ENCODE data around the gene FILIP1.
"Not testable (repeated sequence)": the region's sequence is repeated elsewhere in the genome, so short reads cannot be mapped to it uniquely, and the experiment has no call there.

Gene FILIP1

DNA sequence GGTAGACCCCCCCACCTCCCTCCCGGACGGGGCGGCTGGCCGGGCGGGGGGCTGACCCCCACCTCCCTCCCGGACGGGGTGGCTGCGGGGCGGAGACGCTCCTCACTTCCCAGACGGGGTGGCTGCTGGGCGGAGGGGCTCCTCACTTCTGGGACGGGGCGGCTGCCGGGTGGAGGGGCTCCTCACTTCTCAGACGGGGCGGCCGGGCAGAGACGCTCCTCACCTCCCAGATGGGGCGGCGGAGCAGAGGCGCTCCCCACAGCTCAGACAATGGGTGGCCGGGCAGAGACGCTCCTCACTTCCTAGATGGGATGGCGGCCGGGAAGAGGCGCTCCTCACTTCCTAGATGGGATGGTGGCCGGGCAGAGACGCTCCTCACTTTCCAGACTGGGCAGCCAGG is 51.7 kb downstream of the FILIP1 start:
- not testable (repeated sequence) for H3K4me3 Mint-ChIP-seq, H3K4me1 Mint-ChIP-seq, H3K9me3 Mint-ChIP-seq, H3K27me3 Mint-ChIP-seq, H3K27ac Mint-ChIP-seq, H3K36me3 Mint-ChIP-seq

DNA sequence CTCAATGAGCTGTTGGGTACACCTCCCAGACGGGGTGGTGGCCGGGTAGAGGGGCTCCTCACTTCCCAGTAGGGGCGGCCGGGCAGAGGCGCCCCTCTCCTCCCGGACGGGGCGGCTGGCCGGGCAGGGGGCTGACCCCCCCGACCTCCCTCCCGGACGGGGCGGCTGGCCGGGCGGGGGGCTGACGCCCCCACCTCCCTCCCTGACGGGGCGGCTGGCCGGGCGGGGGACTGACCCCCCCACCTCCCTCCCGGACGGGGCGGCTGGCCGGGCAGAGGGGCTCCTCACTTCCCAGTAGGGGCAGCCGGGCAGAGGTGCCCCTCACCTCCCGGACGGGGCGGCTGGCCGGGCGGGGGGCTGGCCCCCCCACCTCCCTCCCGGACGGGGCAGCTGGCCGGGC is 52.1 kb downstream of the FILIP1 start:
- H3K27ac Mint-ChIP-seq, H3K36me3 Mint-ChIP-seq, H3K27me3 Mint-ChIP-seq, H3K9me3 Mint-ChIP-seq, H3K4me3 Mint-ChIP-seq, H3K4me1 Mint-ChIP-seq: not testable (repeated sequence)

DNA sequence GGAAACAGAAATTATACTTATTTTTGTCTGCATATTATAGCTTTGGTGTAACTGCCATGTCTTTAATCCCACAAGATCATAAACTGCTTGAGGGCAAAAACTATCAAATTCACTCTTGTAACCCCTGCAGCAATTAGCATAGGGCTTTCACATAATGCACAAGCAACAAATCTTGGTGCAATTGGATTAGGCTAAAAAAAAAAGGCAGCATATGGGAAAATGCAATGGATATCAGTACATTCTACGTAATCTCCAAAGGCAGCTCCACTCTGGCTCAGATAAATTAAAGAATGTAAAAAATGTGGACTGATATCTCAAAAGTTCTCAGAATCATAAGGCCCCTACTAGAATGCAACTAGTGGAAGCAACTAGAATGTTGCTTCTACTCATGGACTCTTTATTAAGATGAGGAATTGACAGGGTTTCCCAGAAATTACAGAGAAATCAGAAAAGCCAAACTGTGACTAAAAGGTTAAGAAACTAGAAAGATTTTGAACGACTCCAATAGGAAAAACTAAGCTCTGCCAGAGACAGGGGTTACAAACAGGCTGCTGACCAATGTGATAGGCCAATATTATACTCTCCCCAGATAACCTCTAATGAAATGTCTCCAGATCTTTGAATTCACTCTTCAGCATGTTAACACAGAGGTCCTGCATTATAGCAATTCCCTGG is 55.0 kb downstream of the FILIP1 start:
- Mint-ChIP-seq H3K27me3 (peaks cover 6% of the 10 kb centered on the region), H3K4me3 (no peak overlapping the region), H3K27ac (no peak overlapping the region), H3K9me3 (no peaks in the 10 kb centered on the region), H3K36me3 (no peaks in the 10 kb centered on the region), H3K4me1 (no peaks in the 10 kb centered on the region)

DNA sequence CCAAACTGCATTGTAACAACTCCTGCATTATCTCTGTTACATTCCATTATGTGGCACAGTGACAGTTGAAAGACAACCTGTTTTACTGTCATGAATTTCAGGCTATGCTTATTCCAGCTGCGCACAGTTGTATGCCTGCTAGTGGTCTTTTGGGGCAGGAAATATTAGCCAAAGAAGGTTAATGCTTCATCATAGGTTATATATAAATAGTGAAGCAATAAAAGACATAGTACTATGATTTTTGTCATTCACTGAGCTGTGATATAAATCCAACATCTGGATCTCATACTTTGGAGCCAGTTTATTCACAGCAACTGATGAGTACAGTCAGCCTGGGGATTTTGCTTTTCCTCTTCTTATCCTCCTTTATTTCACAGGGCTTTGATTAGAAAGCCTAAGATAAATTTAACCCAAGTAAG is 55.6 kb downstream of the FILIP1 start:
- H3K9me3 Mint-ChIP-seq = no peaks in the 10 kb centered on the region
- H3K4me3 Mint-ChIP-seq = no peak overlapping the region
- H3K36me3 Mint-ChIP-seq = no peaks in the 10 kb centered on the region
- no peak overlapping the region for H3K27ac Mint-ChIP-seq
- peaks cover 6% of the 10 kb centered on the region for H3K27me3 Mint-ChIP-seq
- H3K4me1 Mint-ChIP-seq = no peaks in the 10 kb centered on the region

DNA sequence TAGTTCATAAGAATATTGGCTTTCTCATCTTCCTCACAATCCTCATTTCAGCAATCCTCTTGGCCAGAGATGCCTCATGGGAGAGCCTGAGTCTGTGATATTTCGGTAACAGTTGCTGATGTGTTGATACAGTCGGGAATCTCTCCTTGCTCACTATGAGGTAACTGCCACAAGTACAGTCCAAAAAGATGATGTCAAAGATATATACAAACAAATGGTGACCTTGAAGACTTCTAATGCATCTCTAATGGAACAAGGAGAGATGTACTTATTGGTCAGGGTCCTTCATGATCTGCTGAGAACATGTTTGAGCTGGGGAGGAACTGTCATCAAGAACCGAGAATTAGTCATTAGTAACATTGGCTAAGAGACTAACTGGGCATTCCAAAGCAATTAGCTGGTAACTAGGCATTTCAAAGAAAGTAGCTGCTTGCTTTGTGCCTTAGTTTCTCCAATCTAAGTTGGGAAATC is 56.1 kb downstream of the FILIP1 start:
- no peaks in the 10 kb centered on the region for H3K9me3 Mint-ChIP-seq
- H3K4me3 Mint-ChIP-seq = no peak overlapping the region
- H3K27ac Mint-ChIP-seq = no peak overlapping the region
- H3K4me1 Mint-ChIP-seq = no peaks in the 10 kb centered on the region
- peaks cover 8% of the 10 kb centered on the region for H3K27me3 Mint-ChIP-seq
- no peaks in the 10 kb centered on the region for H3K36me3 Mint-ChIP-seq

DNA sequence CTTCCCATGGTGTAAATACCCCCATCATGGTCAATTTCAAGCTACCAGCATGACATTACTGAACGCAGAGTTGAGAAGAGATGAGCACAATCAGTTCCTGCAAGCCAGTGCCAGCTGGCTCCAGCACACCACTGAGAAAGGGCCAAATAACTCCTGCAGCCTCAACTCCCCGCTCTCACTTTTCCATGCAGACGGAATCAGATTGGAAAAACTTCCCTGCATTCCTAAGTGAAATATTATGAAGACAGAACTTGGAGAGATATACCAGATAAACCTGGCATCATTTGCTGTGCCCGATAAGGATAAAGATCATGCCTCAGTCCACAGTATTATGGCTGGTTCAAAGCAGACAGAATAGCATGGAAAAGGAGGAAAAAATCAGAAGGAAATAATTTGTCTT is 56.7 kb downstream of the FILIP1 start:
- Mint-ChIP-seq H3K4me3 (no peak overlapping the region), H3K4me1 (no peaks in the 10 kb centered on the region), H3K9me3 (no peaks in the 10 kb centered on the region), H3K27me3 (peaks cover 8% of the 10 kb centered on the region), H3K36me3 (no peaks in the 10 kb centered on the region), H3K27ac (no peak overlapping the region)

DNA sequence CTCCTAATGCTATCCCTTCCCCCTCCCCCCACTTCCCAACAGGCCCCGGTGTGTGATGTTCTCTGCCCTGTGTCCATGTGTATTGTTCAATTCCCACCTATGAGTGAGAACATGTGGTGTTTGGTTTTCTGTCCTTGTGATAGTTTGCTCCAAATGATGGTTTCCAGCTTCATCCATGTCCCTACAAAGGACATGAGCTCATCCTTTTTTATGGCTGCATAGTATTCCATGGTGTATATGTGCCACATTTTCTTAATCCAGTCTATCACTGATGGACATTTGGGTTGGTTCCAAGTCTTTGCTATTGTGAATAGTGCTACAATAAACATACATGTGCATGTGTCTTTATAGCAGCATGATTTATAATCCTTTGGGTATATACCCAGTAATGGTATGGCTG is 60.8 kb downstream of the FILIP1 start:
- H3K36me3 Mint-ChIP-seq, H3K4me1 Mint-ChIP-seq, H3K27ac Mint-ChIP-seq, H3K27me3 Mint-ChIP-seq, H3K9me3 Mint-ChIP-seq, H3K4me3 Mint-ChIP-seq: not testable (repeated sequence)

DNA sequence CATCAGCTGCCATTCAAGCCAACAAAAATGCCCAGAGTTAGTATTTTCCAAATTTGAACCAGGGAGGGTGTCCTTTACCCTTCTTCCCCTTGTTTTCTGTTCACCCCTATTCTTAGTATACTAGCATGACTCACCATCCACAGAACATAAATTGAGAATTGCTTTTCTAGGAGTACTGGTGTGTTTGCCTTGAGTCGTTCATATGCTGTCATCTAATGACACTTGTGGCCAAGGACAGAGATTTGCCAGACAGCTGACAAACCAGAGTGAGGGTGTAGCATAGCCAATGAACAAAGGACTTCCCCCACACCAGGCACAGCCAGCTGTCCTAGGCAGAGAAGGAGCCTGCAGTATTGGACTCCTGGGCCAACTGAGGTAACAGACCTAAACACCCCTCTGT is 62.2 kb downstream of the FILIP1 start:
- peaks cover 8% of the 10 kb centered on the region for H3K27me3 Mint-ChIP-seq
- peaks cover 5% of the 10 kb centered on the region for H3K9me3 Mint-ChIP-seq
- no peak overlapping the region for H3K27ac Mint-ChIP-seq
- peaks cover 2% of the 10 kb centered on the region for H3K36me3 Mint-ChIP-seq
- no peak overlapping the region for H3K4me3 Mint-ChIP-seq
- H3K4me1 Mint-ChIP-seq = no peaks in the 10 kb centered on the region

DNA sequence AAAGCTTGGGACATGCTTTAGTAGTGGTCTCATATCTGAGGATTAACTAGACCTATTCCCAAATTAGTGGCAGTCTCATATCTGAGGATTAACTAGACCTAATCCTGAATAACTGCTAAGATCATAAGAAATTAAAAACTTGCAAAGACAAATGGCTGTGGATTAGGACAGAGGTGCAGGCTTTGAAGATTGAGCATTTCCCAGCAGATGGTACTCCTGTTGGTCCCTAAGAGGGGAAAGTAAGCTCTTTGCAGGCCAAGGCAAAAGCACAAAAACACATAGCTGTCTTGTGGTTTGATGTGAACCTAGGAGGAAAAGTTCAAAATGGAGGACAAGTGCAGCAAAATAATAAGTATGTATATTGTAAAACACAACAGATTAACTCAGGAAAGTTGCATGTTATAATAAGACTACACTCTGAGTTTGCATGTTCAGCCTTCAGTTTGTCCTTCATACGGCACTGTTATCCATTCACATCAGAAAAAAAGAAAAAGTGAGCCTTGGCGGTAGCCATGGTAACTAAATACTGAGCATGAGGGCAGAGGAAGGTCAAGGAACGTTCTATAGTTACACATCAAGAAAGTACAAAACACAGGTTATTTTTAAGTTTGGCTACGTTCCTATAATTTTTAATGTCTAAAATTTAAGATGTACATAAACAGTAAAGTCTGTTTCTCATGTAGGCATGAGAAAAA is 62.8 kb downstream of the FILIP1 start:
- Mint-ChIP-seq H3K27me3 (peaks cover 7% of the 10 kb centered on the region), H3K9me3 (peaks cover 5% of the 10 kb centered on the region), H3K4me3 (no peak overlapping the region), H3K36me3 (peaks cover 2% of the 10 kb centered on the region), H3K4me1 (peaks cover under 1% of the 10 kb centered on the region), H3K27ac (no peak overlapping the region)

DNA sequence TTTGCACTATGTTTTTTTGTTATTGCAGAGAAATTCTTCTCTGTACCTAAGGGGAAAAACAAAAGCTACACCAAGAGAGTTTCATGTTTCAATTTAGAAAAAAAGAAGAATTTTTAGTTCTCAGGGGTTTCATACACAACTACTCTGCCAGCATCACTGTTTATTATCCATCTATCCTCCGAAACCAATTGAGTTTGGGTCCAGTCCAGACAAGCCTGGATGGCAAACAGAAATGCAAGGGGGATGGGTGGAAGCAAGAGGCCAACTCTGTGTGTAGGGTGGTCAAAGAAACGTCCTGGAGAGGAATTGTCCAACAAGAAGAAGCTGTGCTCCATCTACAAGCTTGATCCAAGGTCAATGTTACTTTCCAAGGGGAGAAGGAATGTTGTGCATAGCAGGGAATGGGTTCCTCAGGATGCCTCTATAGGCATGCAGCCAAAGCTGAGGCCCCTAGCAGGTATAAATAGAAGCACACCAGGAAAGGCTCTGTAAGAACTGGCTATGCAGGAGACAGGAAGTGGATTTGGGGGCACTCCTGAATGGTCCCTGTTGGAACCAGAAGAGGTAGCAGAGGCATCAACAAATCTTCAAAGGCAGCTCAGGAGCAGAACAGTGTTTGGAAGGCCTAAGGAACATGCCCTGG is 64.4 kb downstream of the FILIP1 start:
- Mint-ChIP-seq H3K27ac (no peak overlapping the region), H3K27me3 (peaks cover 2% of the 10 kb centered on the region), H3K4me1 (peaks cover 12% of the 10 kb centered on the region), H3K4me3 (no peak overlapping the region), H3K36me3 (peaks cover 2% of the 10 kb centered on the region), H3K9me3 (peaks cover 5% of the 10 kb centered on the region)

DNA sequence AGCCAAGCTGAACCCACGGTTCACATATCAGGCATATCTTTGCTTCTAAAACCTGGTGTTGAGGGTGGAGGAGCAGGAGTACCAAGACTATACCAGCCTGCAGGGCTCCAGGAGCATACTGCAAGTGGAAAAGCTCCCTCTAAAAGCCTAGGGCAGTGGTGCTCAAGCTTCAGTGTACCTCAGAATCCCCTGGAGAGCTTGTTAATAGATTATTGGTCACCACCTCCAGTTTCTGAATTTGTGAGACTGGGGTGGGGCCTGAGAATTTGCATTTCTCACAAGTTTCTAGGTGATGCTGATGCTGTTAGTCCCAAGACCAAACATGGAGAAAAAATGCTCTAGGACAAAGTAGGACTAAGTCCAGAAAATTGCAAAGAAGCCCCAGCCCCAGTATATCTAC is 65.4 kb downstream of the FILIP1 start:
- H3K9me3 Mint-ChIP-seq = peaks cover 5% of the 10 kb centered on the region
- H3K36me3 Mint-ChIP-seq = peaks cover 2% of the 10 kb centered on the region
- peaks cover 2% of the 10 kb centered on the region for H3K27me3 Mint-ChIP-seq
- peaks cover 12% of the 10 kb centered on the region for H3K4me1 Mint-ChIP-seq
- H3K4me3 Mint-ChIP-seq = no peak overlapping the region
- no peak overlapping the region for H3K27ac Mint-ChIP-seq

DNA sequence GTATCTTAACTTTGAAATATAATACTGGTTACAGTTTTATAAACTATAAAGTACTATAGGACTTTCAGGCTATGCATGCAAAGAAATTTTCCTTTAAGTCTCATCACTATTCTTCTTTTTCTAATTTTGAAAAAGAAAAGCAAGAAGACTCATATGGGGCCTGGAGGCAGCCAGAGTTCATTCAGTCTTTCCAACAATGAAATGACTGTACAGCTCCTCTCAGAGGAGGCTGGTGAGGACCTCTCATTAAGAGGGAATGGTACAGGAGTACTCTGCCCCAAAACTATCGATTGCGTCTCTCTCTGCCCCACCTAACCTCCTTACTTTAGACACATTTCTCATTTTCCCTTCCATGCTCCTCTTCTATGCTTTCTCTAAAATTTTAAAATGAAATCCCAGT is 66.3 kb downstream of the FILIP1 start:
- Mint-ChIP-seq H3K27me3 (no peaks in the 10 kb centered on the region), H3K36me3 (peaks cover 2% of the 10 kb centered on the region), H3K4me3 (no peak overlapping the region), H3K27ac (no peak overlapping the region), H3K4me1 (peaks cover 12% of the 10 kb centered on the region), H3K9me3 (peaks cover 5% of the 10 kb centered on the region)

DNA sequence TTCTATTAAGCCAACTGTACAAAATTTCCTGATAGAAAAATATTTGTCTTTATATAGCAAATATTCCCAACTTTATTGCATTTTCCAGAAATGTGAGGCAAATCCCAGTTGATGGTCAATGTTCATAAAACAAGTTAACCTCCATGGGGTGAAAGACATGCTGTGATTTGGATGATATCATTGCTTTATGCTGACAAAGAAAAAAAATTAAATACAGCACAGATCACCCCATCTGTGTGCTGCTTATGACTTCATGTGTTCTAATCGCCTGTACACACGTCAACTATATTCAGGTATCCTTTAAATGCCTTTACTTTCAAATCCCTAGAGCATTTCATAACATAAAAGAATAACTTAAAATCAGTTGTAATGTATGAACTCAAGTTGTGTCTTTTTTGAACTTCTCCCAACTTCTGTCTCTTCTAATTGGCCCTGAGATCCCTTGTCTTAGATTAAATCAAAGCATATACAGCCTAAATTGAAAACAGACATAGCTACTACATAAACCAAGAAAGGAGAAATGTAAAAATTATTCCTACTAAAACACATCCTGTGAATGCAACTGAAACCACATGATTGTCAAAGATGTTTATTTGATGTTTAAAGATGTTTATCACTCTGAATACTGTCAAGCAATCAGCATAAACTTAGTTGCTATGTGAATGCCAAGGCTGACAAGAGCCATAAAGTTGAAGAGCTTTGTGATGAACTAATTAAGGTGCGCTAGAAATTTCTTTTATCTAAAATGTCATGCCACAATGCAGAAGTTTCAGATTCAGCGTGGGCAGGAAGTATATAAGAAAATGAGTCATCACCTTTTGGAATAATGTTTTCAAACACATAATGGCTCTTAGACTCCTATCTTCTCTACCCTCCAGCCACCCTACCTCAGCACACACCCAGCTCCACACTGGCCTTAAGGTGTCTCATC is 68.7 kb downstream of the FILIP1 start:
- Mint-ChIP-seq H3K4me3 (no peak overlapping the region), H3K36me3 (no peaks in the 10 kb centered on the region), H3K9me3 (peaks cover under 1% of the 10 kb centered on the region), H3K4me1 (peaks cover 12% of the 10 kb centered on the region), H3K27me3 (no peaks in the 10 kb centered on the region), H3K27ac (no peak overlapping the region)

DNA sequence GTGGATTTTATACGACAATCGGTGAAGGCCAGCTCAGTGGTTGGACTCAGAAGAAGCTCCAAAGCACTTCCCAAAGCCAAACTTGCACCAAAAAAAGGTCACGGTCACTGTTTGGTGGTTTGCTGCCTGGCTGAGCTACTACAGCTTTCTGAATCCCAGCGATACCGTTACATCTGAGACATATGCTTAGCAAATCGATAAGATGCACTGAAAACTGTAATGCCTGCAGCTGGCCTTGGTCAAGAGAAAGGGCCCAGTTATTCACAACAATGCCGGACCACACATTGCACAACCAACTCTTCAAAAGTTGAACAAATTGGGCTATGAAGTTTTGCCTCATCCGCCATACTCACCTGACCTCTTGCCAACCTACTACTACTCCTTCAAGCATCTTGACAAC is 70.2 kb downstream of the FILIP1 start:
- peaks cover 12% of the 10 kb centered on the region for H3K4me1 Mint-ChIP-seq
- H3K27me3 Mint-ChIP-seq = peaks cover under 1% of the 10 kb centered on the region
- H3K4me3 Mint-ChIP-seq = no peak overlapping the region
- H3K27ac Mint-ChIP-seq = no peak overlapping the region
- H3K9me3 Mint-ChIP-seq = no peaks in the 10 kb centered on the region
- no peaks in the 10 kb centered on the region for H3K36me3 Mint-ChIP-seq

DNA sequence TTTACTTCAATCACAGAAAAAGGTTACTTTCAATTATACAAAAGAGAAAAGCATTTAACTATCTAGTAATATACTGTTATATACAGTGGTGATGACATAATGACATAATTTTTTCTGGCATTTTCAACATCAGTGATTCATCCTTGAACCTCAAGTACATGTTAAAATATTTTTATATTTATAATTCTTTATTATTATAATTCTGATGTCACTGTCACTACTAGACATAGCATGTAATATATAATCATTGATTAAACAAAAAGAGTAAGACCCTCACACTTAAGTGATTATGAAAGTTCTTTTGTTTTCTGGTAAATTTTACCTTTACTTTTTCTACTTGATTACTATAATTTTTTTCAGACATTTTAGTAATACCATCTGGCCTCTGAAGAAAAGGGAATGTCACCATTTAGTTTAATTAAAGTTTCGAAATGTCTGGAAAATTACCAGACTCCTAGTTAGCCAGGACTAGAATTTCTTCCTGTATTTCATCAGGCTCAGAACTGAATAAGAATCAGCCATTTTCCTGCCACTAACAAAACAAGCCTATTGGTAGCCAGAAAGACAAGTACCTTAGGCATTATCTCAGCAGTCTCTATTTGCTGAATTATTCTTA is 71.5 kb downstream of the FILIP1 start:
- H3K27ac Mint-ChIP-seq = no peak overlapping the region
- peaks cover 12% of the 10 kb centered on the region for H3K4me1 Mint-ChIP-seq
- H3K36me3 Mint-ChIP-seq = no peaks in the 10 kb centered on the region
- H3K27me3 Mint-ChIP-seq = peaks cover 5% of the 10 kb centered on the region
- no peak overlapping the region for H3K4me3 Mint-ChIP-seq
- no peaks in the 10 kb centered on the region for H3K9me3 Mint-ChIP-seq

Data from activated naive CD4-positive, alpha-beta T cell treated with anti-CD3 and anti-CD28 coated beads, Interleukin-2, amount 50 U/mL, for 24 hours (primary cell).